Midbrain (tissue), 1 donor: ENCODE results near the gene RASA3.
A peak's percentile ranks its signal among the peaks of the same experiment; 100 is the strongest.
"Not testable (repeated sequence)": the region's sequence is repeated elsewhere in the genome, so short reads cannot be mapped to it uniquely, and the experiment has no call there.

Source experiments
- DNase-seq: peaks from one replicate; lab custom pipeline; 2025; lab: John Stamatoyannopoulos, UW

Gene RASA3

GRCh38 chr13:114080739-114081561 is 51.5 kb downstream of the RASA3 start:
- no peak for DNase-seq

- DNase-seq, result no peak
Observed at GRCh38 chr13:114079601-114080536, 52.6 kb downstream of the RASA3 start.

GRCh38 chr13:114078461-114079451 is 53.7 kb downstream of the RASA3 start:
- no peak for DNase-seq

- DNase-seq, result peak; percentile 30
Observed at GRCh38 chr13:114077933-114078325, 54.5 kb downstream of the RASA3 start.

- DNase-seq, result no peak
Observed at GRCh38 chr13:114077099-114077932, 55.1 kb downstream of the RASA3 start.

- no peak for DNase-seq
Observed at GRCh38 chr13:114076329-114077090, 55.9 kb downstream of the RASA3 start.

GRCh38 chr13:114075811-114076210 is 56.6 kb downstream of the RASA3 start:
- not testable (repeated sequence) for DNase-seq

GRCh38 chr13:114074671-114075315 is 57.6 kb downstream of the RASA3 start:
- no peak for DNase-seq

GRCh38 chr13:114073881-114074612 is 58.4 kb downstream of the RASA3 start:
- DNase-seq, result no peak

GRCh38 chr13:114072421-114072820 is 60.0 kb downstream of the RASA3 start:
- no peak for DNase-seq

- DNase-seq, result no peak
Observed at GRCh38 chr13:114071991-114072390, 60.4 kb downstream of the RASA3 start.

- no peak for DNase-seq
Observed at GRCh38 chr13:114071410-114071809, 61.0 kb downstream of the RASA3 start.

GRCh38 chr13:114070098-114070799 is 62.2 kb downstream of the RASA3 start:
- DNase-seq, result no peak

GRCh38 chr13:114069376-114070097 is 62.9 kb downstream of the RASA3 start:
- no peak for DNase-seq

GRCh38 chr13:114068656-114069318 is 63.6 kb downstream of the RASA3 start:
- peak; percentile 14 for DNase-seq

- no peak for DNase-seq
Observed at GRCh38 chr13:114067886-114068651, 64.4 kb downstream of the RASA3 start.
